Hair follicle dermal papilla cell (primary cell): ENCODE measurements around the gene SDS. TPM values are rescaled to one million over a fixed set of nuclear protein-coding genes. Genes with fewer than 3 reads are reported as not detected.

ENCODE experiments used
- total RNA-seq: library from RNA; depleted of rRNA; stranded (reverse); fragments of >200 nt; gene quantifications from 2 replicates; pipeline ENCODE4 v1.2.3, GENCODE V29; 2012

The SDS gene
- not detected in 2 replicates for total RNA-seq

GRCh38 chr12:113403435-113404415 lies at the start of gene SDS:
SDS (minus strand) TSS chr12:113403887; CDS start chr12:113399708, 4,179 bp downstream.

GRCh38 chr12:113422030-113422885 lies 18.6 kb upstream of the SDS start, which contains the start of gene SDSL:
SDSL (plus strand) TSS chr12:113422380; CDS start chr12:113427983, 5,603 bp downstream.

GRCh38 chr12:113358381-113359132 lies 45.1 kb downstream of the SDS start, which contains the start of gene PLBD2:
PLBD2 (plus strand) TSS chr12:113358587; CDS start chr12:113358601, 14 bp downstream.

Other genes starting within 250 kb of the SDS start
- 42.8 and 45.2 TPM in 2 replicates for gene DDX54, start 218.4 kb downstream of the SDS start, total RNA-seq
- 24.7 and 25.2 TPM in 2 replicates for gene RITA1, start 218.2 kb downstream of the SDS start, total RNA-seq
- 34.9 and 45.9 TPM in 2 replicates for gene TPCN1, start 182.4 kb downstream of the SDS start, total RNA-seq
- gene SLC8B1, start 68.8 kb downstream of the SDS start, total RNA-seq: 27.1 and 29.1 TPM in 2 replicates
- gene PLBD2, start 45.3 kb downstream of the SDS start, total RNA-seq: 58.2 and 65.7 TPM in 2 replicates
- gene SDSL, start 18.5 kb upstream of the SDS start, total RNA-seq: 2.3 and 3.6 TPM in 2 replicates
- gene LHX5, start 68.0 kb upstream of the SDS start, total RNA-seq: not detected in 2 replicates